Measurements from ENCODE around the gene DAAM1.

DAAM1 gene

DNA sequence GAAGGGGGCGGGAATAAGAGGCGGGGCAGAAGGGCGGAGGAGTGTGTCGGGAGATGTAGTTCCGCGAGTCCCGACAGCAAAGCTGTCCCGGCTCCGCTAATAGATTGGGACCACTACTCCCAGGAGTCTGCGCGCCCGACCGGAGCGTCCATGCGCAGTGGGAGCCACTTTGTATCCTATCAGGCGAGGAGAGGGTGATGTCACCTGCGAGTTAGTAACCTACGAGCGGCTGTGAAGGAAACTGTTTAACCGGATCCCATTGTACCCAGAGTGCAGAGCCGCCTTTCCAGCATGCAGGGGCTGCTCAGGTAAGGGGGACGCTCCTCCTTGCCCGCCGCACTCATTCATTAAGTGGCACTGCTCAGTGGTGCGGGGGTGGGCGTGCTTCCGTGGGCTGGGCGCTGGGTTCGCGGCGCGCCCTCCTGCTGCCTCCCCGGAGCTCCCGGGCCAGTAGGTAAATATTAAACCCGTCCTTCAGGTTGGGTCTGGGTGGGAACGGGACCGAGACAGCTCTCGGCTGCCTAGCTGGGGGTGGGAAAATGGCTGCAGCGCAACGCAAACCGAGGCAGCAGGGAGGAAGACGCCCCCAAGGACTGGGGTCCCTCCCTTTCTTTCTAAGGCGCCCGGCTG lies at the start of gene DAAM1:
Gene DAAM1 (plus strand): TSS at position 207 of the 630 bp plus-strand sequence. CDS start 74,811 bp downstream, outside the sequence.
- peak; percentile 89 for DNase-seq (ENCODE audit: low read depth)

DNA sequence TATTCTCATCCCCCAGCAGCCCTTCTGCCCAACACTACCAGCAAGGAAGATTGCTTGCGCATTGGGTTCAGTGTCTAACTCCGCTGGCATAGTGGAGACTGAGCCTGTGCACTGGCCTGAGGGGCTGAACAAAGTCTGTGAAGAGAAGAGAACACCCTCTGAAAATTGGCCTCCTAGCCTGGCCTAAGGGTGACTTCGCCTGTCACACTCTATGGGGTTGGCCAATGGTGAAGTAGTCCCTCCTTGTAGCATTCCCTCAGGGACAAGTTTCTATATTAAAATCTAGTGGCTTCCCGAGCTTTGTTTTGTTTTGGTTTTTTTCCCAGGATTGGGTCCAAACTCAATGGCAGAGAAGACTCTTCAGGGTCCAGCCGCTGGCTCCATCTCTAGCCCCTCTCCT lies 49.1 kb upstream of the DAAM1 start:
- no peak for DNase-seq (ENCODE audit: low read depth)

DNA sequence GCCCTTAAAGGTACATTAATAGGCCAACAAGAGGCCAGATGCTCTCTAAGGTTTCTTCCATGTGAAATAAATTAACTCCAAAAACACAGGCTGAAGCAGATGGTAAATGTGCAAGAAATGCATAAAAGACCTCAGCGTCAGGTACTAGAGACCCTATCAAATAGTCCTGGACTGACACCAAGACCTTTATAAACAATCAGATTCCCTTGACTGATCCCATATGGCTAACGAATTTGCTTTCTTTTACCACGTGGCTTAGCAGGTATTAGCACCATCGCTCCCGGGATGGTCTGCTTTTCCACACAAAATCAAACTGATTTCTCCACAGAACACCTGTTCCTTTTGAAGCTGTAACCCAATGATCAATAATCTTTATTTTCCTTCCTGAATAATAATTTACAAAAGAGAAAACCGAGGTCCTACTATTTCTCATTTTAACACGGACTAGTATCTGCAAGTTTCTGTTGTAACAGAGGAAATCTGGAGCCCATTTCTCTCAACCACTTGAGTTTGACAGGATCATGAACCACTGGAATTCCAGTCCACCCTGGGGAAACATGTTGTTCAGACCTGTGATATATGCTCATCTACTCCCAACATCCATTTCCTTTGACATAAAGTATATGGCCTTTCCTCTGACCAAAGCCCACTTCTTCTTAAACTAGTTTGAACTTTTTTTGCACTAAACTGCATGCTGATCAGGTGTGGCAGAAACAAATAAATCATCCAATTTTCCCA lies 48.2 kb upstream of the DAAM1 start:
- DNase-seq (ENCODE audit: low read depth), result no peak

DNA sequence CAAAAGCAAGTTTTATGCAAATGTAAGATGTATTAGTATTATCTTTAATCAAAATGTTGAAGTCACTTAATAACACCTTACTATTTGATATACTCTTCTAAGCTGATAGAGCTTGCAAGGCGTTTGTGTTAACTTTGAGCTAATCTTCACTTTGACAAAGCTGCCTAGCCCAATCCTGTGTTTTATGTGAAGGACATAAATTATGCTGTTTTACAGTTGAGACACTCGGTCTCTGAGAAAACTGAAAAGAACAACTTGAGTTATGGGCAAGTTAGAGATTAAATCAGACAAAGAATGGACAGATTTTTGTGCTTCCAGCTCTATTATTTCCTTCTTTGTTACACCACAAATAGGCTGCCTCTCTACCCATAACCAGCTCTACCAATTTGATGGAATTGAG lies 42.0 kb upstream of the DAAM1 start:
- DNase-seq (ENCODE audit: low read depth), result no peak

DNA sequence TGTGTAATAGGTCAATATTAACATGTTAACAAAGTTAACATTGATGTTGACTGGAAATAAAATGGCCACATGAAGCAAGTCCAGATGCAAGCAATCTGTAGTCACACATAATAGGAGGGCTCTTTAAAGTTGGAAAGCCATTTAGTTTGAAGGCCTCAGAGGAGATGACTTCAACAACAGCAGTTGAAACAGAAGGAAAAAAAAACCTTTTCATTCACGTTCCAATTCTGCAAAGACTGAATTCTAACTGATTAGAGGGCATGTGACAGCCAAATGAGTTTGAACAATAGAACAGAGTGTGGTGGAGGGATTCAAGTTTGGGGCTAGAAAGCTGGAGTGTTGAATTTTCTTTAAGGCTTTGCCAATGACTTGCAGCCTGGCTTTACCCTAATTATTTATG lies 41.5 kb upstream of the DAAM1 start:
- no peak for DNase-seq (ENCODE audit: low read depth)

DNA sequence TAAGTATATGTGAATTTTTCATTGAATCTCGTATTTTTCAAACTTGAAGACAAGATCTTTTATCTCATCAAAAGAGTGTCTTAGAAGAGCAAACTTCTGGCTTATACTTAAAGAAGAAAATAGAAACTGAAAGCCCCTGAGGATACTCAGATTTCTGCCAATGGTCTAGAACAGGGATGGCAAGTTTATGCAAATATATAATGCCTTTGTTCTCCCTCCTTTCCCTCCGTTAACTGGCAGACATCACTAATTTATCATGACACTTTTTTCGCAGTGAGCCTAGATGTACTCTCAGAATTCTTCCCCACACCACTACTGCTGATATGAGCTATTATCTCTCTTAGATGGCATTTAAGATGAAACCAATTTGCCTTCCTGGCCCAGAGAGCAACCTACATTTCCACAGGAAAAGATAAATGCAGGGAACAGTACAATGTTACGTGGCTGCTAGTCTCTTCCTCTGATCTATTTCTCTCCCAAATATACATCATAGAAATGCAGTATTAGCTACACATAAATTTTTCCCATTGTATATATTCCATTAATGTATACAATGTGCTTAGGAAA lies 40.0 kb upstream of the DAAM1 start:
- DNase-seq (ENCODE audit: low read depth), result no peak

DNA sequence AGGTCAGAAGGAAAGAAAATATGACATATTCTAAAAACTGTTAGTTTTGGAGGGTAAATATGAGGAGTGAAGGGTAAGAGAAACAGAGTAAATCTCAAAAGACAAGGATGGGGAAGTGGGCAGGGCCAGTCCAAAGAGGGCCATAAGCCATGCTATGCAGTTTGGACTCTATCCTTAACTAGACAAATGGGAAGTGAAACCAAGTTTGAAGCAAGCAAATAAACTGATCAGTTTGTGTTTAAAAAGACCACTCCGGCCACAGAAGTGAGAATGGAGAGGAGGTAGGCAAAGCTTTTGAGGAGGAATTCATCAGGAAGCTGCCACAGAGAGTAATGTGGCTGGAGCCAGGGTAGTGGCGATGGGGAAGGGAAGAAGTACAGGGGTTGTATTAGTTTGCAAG lies 37.5 kb upstream of the DAAM1 start:
- no peak for DNase-seq (ENCODE audit: low read depth)

DNA sequence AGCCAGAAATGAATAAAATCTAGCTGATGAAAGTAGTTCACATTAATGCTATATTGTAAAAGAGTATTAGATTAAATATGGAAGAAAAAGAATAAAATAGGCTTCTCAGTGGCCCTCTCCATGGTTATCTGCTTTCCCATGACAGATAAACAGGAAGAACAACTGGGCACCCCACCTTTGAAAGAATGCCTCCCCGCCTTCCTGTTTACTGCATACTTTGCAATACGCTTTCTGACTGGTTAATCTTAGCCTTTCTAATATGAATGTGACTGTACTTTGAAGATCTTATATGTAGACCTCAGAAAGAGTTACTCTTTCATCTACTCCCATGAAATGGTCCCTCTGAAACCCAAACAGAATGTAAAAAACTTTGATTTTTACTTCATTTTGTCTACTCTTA lies 34.1 kb upstream of the DAAM1 start:
- no peak for DNase-seq (ENCODE audit: low read depth)

DNA sequence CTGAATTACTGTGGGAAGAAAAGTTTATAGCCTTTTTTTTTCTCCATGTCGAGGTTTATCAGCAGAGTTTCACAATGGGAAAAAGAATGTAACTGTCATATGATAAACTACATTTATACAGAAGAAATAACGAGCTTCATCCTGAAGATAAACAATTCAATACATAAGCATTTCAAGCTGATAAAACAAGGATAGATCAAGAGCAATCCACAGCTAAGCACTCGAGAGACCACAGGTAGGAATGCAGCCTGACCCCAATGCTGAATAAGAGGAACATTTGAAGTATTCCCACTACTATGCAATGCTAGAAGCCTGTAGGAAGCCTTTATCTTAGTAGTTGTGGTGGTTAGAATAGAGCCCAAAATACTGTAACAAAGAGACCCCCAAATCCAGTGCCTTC lies 32.6 kb upstream of the DAAM1 start:
- no peak for DNase-seq (ENCODE audit: low read depth)

DNA sequence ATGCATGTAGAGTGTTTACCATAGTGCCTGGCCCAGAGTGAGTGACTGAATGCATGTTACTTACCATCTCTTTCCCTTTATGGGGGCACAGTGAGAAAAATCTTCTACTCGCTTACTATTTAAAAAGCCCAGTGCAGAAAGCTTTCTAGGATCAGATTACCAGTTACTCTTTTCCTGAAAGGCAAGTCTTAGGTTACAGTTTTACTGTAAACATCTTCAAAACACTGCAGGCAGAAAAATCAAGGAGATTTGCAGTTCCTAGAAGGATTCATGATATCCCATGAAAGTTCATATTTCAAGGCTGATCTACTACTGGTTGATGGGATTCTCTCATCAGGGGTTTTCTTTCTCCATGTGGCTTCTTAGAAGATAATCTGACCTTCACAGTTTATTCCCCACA lies 29.3 kb upstream of the DAAM1 start:
- no peak for DNase-seq (ENCODE audit: low read depth)

DNA sequence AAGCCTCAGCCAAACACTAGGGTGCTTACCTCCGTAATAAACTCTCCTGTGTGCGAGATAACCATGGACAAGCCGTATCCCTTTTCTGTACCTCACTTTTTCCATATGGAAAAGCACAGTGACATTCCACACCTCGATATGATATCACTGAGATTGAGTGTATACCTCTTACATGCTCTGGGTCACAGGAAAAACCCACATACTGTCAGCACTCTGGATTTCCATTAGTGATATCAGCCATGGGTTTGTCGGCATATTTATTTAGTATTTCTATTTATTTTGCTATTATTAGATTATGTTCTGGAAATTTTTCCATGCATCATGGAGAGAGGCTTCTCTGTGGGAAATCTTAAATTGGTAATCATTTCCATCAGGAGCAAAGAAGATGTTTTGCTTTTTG lies 28.0 kb upstream of the DAAM1 start:
- no peak for DNase-seq (ENCODE audit: low read depth)

DNA sequence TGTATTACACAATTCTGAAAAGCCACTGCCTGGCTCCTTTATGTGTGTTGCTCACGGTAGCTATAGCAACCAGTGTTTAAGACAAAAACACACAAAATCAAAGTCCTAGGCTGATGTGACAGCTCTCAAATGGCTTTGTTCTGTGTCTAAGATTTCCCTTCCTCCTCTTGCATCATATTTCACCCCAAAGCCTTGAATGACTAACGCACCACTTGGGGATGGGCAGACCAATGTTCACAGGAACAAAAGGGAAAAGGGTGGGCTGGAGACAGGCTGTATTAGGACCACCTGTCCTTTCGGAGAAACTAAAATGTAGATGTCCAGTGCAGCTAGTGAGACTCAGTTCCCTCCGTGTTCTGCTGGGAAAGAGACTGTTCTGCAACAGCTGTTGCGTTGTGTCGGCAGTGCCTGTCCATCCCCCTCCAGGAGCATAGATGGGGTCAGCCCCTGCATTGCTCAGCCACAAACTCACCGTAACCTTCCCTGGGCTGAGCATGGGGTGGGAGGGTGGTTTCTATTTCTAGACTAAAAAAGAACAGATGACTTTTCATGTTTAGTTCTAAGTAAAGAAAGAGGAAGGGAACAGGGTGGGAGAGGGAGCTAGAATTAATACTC lies 26.8 kb upstream of the DAAM1 start:
- DNase-seq (ENCODE audit: low read depth), result no peak

DNA sequence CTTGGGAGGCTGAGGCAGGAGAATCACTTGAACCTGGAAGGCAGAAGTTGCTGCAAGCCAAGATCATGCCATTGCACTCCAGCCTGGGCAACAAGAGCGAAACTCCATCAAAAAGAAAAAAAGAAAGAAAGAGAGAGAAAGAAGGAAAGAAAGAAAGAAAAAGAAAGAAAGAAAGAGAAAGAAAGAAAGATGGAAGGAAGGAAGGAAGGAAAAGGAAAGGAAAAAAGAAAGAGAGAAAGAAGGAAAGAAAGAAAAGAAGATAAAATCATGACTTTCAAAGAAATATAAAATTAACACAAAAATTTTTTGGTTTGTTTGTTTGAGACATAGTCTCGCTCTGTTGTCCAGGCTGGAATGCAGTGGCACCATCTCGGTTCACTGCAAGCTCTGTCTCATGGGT lies 22.2 kb upstream of the DAAM1 start:
- DNase-seq (ENCODE audit: low read depth), result no peak

DNA sequence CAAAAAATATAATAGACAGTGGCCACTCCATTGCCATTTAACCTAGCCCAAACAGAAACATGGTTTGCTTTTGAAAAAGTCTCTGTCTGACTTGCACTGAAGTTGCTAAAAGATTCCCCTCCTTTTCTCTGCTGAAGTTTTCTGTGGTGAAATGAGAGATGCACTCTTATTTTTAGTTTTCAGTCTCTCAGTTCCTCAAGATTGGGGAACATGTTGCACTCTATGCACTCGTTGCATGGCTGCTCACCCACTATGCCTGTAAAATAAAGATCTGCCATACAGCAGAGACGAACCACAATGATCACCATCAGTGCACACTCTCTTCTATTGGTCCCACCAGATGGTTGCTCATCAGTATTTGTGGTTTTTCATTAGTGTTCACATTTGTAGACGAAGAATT lies 13.1 kb upstream of the DAAM1 start:
- no peak for DNase-seq (ENCODE audit: low read depth)

DNA sequence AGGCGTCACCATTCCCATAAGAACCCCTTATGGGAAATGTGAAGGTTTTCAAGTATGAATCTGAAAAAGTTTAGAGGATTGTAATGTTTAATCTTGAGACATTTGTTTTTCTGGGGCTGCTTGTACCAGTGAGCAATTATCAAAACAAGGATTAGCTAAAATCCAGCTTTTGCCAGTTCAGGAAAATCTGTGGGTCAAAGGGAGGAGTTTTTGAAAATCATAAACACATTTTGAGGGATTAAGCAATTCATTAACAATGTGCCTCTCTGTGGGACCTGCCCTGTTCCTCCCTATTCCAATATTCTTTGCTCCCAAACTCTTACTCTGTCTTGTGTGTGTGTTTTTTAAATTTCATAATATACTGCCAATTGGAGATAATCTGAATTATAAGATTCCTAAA lies 11.7 kb upstream of the DAAM1 start:
- no peak for DNase-seq (ENCODE audit: low read depth)

DNA sequence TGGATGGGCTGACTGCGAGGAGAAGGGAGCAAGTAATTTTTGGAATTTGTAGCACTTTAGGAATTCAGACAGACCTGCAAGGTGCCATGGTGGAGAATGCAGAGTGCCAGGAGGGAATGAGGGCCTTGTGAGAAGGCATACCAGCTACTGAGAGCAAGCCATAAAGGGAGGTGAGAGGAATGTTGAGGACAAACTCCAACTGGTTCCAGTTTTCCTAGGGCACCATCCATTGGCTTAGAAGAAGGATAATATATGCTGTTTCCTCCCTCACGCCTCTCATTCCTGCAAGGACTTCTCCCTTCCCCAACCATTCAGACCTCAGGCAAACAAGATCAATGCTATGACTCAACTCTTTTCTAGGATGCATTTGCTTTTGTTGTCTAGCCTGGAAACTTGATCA lies 11.2 kb upstream of the DAAM1 start:
- no peak for DNase-seq (ENCODE audit: low read depth)

DNA sequence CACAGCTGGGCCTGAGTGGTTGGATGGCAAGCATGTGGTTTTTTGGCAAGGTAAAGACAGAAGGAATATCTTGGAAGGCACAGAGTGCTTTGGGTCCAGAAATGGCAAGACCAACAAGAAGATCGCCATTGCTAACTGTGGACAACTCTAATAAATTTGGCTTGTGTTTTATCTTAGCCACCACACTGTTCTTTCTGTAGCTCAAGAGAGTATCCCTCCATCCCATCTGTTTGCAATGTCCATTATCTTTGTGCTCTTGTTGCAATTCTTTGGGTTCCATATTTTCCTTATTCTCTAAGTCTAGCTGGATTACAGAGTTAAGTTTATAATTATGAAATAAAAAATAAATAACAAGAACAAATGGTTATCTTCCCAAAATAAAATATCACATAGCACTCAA lies 6.7 kb upstream of the DAAM1 start:
- DNase-seq (ENCODE audit: low read depth), result no peak

DNA sequence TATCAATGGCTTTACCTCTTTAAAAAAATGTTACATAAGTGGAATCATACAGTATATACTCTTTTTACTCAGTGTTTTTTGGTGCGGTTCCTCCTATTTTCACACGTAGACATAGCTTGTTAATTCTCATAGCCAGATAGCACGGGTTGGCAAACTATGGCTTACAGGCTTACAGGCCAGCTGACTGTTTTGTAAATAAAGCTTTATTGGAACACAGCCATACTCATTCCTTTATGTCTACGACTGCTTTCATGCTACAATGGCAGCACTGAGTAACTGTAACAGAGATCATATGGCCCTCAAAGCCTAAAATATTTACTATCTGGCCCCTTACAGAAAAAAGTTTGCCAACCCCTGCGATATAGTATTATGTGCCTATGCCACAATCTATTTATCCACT lies 5.8 kb upstream of the DAAM1 start:
- no peak for DNase-seq (ENCODE audit: low read depth)

DNA sequence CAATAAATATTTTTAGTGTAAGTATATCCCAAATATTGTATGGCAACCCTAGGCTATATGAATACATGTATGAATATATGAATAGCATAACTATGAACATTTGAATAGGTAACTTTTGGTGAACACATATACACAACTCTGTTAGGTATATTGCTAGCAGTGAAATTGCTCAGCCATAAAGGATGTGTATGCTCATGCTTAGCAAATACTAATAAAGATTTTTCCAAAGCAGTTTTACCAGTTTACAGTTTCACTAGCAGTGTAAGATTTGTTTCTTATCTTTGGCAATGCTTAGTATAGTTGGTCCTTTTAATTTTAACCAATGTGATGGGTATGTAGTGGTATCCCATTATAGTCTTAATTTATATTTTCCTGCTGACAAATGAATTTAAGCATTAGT lies 5.3 kb upstream of the DAAM1 start:
- DNase-seq (ENCODE audit: low read depth), result no peak

DNA sequence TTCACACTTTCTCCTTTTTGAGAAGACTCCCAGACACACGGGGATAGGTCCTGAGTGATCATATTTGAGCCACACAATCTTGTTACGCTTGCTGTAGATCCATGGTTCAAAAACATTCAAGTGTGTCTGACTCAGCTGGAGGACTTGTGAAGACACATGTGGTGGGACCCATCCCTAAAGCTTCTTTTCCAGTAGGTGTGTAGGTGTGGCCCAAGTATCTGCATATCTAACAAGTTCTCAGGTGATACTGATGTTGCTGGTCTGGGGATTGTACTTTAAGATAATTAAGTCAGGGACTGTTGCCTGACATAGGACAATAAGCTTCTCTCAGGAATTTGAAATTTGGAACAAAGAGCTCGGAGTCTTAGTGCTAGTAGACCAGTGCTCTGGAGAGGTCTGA lies 4.1 kb upstream of the DAAM1 start:
- DNase-seq (ENCODE audit: low read depth), result no peak

DNA sequence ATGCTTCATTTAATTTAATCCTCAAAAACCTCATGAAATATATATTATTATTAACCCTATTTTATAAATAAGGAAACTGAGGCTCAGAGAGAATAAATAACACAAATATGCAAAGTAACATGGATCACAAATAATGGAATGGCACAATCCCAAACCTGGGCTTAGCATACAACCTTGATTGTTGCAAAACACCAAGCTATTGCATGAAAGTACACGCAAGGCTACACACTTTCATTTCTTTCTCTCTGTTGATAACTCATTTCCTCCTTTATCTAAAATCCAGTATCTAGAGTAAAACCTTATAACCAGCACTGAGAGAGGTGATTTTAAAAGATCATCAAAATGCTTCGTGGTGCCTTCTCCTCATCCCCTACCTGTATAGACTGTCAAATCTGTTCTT lies 2.8 kb upstream of the DAAM1 start:
- DNase-seq (ENCODE audit: low read depth), result no peak

DNA sequence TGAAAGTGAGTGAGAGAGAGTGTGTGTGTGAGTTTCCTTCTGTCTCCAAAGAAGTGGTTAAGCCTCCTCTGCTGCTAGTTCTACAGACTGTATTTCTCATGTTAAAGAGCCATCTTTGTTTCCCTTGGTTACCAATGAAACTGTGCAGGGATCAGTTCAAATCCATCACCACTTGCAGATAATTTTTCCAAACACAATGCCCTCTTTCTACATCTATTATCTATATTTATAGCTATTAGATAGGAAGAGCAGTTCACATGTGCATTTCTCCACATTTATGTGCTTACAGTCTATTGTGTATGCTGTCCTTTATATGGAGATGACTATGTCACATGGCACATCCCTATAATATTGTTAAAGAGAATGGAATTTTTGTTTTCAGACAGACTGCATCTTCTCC lies 2.2 kb upstream of the DAAM1 start:
- no peak for DNase-seq (ENCODE audit: low read depth)

DNA sequence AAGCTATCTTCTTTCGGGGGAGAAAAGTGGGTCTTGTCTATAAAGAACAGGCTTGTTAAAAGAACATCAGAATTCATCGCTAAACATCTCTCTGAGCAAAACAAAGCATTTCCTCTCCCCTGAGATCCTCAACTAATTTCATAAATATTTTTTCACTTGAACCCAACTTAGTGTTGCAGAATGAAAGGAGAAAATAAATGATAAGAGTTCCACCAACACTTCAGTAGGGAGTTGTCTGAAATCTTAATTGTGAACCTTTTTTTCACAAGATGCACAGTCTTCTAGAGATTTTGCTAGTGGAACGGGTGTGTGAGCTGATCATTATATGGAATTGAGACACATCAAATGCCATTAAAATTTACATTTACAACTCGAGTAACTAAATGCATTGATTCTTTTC lies 1.3 kb upstream of the DAAM1 start:
- DNase-seq (ENCODE audit: low read depth), result no peak

All from stimulated activated CD8-positive, alpha-beta memory T cell treated with anti-CD3 and anti-CD28 coated beads, Interleukin-7, amount 100 ng/mL, for 24 hours (primary cell).